Loucy (cell line): Measurements from ENCODE around the gene MRPL45.
"Not testable (repeated sequence)": the region's sequence is repeated elsewhere in the genome, so short reads cannot be mapped to it uniquely, and the experiment has no call there.

ENCODE experiments used
- EZH2phosphoT487 ChIP-seq: fragments of 200-600 bp; IDR thresholded peaks from 2 replicates; pipeline ENCODE4 v1.6.1; 2018; ENCODE audit warnings: antibody characterized with exemption, mild to moderate bottlenecking, moderate library complexity, borderline replicate concordance
- TF ChIP-seq, protein P1 (sequence below): fragments of 200-600 bp; sonication (generic); conservative IDR thresholded peaks from 2 replicates; pipeline ENCODE4 v1.5.1; 2014; ENCODE audit warnings: mild to moderate bottlenecking, antibody characterized with exemption, low read length

DNA sequence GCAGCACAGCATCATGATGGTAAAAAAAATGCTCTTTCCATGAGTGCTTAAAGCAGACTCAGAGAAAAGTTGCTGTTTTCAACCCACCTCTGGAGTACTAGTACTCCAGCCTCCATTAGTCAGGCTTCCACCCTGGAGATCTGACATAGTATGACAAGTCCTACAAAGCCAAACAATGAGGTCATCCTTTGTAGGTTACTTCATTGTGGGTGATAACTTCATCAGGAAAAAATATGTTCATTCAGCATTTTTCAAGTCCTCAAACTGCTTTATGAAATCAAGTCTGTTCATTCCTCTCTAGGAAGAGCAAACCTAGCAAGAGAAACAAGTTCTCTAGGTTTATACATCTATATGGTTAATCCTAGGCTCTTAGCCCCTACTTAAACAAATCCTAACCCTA, 27.4 kb upstream of the MRPL45 start:
- TF ChIP-seq, protein P1, sequence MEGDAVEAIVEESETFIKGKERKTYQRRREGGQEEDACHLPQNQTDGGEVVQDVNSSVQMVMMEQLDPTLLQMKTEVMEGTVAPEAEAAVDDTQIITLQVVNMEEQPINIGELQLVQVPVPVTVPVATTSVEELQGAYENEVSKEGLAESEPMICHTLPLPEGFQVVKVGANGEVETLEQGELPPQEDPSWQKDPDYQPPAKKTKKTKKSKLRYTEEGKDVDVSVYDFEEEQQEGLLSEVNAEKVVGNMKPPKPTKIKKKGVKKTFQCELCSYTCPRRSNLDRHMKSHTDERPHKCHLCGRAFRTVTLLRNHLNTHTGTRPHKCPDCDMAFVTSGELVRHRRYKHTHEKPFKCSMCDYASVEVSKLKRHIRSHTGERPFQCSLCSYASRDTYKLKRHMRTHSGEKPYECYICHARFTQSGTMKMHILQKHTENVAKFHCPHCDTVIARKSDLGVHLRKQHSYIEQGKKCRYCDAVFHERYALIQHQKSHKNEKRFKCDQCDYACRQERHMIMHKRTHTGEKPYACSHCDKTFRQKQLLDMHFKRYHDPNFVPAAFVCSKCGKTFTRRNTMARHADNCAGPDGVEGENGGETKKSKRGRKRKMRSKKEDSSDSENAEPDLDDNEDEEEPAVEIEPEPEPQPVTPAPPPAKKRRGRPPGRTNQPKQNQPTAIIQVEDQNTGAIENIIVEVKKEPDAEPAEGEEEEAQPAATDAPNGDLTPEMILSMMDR, result not testable (repeated sequence)
- not testable (repeated sequence) for TF ChIP-seq EZH2phosphoT487
